ENCODE measurements around the gene RPS6KA3.

DNA sequence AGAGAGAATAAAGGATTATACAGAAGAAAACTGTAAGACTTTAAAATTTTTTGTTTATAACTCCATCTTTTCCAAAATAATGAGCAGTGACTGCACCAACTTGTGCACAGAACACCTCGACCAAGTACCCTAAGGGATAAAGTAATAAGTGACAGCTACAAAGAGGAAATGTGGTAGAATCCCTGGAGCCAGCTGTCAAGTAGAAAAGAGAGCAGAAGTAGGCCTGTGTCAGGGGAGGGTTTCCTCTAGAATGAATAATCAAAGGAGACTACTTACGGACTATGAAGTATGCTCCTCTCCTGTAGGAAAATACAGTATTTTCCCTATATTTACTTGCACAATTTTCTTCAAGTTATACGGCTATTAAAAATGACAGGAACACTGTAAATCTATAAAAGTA, 126.3 kb downstream of the RPS6KA3 start:
- TF ChIP-seq POLR2A (IDR thresholded peaks at IDR 0.05): no peak
- TF ChIP-seq, protein P1, sequence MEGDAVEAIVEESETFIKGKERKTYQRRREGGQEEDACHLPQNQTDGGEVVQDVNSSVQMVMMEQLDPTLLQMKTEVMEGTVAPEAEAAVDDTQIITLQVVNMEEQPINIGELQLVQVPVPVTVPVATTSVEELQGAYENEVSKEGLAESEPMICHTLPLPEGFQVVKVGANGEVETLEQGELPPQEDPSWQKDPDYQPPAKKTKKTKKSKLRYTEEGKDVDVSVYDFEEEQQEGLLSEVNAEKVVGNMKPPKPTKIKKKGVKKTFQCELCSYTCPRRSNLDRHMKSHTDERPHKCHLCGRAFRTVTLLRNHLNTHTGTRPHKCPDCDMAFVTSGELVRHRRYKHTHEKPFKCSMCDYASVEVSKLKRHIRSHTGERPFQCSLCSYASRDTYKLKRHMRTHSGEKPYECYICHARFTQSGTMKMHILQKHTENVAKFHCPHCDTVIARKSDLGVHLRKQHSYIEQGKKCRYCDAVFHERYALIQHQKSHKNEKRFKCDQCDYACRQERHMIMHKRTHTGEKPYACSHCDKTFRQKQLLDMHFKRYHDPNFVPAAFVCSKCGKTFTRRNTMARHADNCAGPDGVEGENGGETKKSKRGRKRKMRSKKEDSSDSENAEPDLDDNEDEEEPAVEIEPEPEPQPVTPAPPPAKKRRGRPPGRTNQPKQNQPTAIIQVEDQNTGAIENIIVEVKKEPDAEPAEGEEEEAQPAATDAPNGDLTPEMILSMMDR (IDR thresholded peaks at IDR 0.05): no peak

Measured in Peyer's patch (tissue), 4 donors.